Left ventricle myocardium inferior (tissue), 1 donor: ENCODE data around the gene NMUR1. TPM values are rescaled to one million over a fixed set of nuclear protein-coding genes. Genes with fewer than 3 reads are reported as not detected.

Experiments
- DNase-seq: peaks from one replicate; pipeline ENCODE4 v3.0.0-alpha.2; 2020
- H3K27ac ChIP-seq: fragments of 200-600 bp; replicated peaks from 2 replicates; pipeline ENCODE4 v1.8.0; 2021
- H3K27me3 ChIP-seq: fragments of 200-600 bp; 2 replicates; pipeline ENCODE4 v1.8.0; 2021; ENCODE audit warnings: low read depth
- H3K36me3 ChIP-seq: fragments of 200-600 bp; 2 replicates; pipeline ENCODE4 v1.8.0; 2021
- H3K4me1 ChIP-seq: fragments of 200-600 bp; 2 replicates; pipeline ENCODE4 v1.8.0; 2021
- H3K4me3 ChIP-seq: fragments of 200-600 bp; 2 replicates; pipeline ENCODE4 v1.8.0; 2021; ENCODE audit warnings: mild to moderate bottlenecking, moderate library complexity
- H3K9me3 ChIP-seq: fragments of 200-600 bp; replicated peaks from 2 replicates; pipeline ENCODE4 v1.8.0; 2021
- intact Hi-C: fragments of 100-400 bp; cut with micrococcal nuclease; formaldehyde crosslinking; loops from one replicate; pipeline ENCODE4 v1.11.0; 2022
- total RNA-seq: library from RNA; stranded (reverse); fragmentation: NEBNext Ultra II Directional; extraction: Animal tissue kit (Norgen Biotek cat#: 25700); gene quantifications from one replicate; pipeline ENCODE4 v1.2.1, GENCODE V29; 2021
- TF ChIP-seq, protein P1 (sequence below): fragments of 200-600 bp; IDR thresholded peaks from 2 replicates; pipeline ENCODE4 v1.8.0; 2021; ENCODE audit warnings: antibody characterized with exemption, mild to moderate bottlenecking, borderline replicate concordance
- donor health status: DM: no; HTN: yes; CAD: no; lungs with severe emphysema.

NMUR1 gene
- total RNA-seq, 1 donor from 2014 or later, result 0.41 TPM

DNA sequence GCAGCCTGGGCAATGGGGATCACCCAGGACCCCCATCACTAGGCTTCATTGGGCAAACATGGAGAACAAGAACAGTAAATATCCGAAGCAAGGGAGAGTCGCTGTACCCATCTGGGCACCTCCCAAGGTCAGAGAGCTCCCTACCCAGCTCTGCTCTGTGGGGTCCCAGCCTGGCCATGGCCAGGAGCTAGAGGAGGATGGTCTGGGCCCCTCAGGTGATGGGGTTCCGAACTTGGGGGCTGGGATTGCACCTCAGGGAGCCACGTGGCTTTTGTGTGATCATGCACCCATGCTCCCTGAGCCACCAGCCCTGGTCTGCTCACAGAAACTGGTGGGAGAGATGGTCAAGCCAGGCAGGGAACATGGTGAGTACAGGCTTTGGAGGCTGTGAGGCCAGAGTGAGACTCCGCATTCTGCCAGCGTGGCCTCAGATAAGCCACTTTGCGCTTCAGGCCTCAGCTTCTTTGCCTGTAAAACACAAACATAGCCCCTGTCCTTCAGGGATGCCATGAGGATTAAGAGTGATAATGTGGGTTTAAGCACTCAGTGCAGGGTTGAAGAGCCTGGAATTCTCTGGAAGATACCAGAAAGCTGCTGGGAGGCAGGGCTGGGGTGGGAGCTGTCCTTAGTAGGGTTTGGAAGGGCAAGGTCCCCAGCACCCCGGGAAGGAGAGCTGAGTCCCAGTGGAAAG is 3.0 kb upstream of the NMUR1 start:
- no peaks in the 10 kb centered on the region for H3K9me3 ChIP-seq
- no peak overlapping the region for H3K27ac ChIP-seq
- no peak overlapping the region for H3K4me3 ChIP-seq
- intact Hi-C loops, result no loop called here
- peaks cover 9% of the 10 kb centered on the region for H3K27me3 ChIP-seq
- TF ChIP-seq, protein P1, sequence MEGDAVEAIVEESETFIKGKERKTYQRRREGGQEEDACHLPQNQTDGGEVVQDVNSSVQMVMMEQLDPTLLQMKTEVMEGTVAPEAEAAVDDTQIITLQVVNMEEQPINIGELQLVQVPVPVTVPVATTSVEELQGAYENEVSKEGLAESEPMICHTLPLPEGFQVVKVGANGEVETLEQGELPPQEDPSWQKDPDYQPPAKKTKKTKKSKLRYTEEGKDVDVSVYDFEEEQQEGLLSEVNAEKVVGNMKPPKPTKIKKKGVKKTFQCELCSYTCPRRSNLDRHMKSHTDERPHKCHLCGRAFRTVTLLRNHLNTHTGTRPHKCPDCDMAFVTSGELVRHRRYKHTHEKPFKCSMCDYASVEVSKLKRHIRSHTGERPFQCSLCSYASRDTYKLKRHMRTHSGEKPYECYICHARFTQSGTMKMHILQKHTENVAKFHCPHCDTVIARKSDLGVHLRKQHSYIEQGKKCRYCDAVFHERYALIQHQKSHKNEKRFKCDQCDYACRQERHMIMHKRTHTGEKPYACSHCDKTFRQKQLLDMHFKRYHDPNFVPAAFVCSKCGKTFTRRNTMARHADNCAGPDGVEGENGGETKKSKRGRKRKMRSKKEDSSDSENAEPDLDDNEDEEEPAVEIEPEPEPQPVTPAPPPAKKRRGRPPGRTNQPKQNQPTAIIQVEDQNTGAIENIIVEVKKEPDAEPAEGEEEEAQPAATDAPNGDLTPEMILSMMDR, result no peak
- H3K4me1 ChIP-seq, result peaks cover 23% of the 10 kb centered on the region
- DNase-seq, result no peak
- no peaks in the 10 kb centered on the region for H3K36me3 ChIP-seq

DNA sequence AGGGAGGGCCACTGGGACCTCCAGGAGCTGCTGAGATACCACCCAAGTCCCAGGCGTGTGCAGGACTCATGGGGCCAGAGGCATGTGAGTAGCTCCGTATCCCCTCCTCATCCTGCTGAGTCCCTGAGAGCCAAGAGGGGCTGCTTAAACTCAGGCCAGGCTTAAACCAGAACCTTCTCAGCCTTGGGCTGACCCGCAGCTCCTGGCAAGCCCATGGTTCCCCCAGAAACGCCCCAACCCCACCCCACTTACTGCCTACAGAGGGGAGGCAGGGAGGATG is 2.5 kb upstream of the NMUR1 start:
- H3K9me3 ChIP-seq, result no peaks in the 10 kb centered on the region
- no peaks in the 10 kb centered on the region for H3K36me3 ChIP-seq
- intact Hi-C loops, result no loop called here
- H3K27me3 ChIP-seq, result peaks cover 9% of the 10 kb centered on the region
- no peak for DNase-seq
- no peak overlapping the region for H3K27ac ChIP-seq
- TF ChIP-seq, protein P1, result no peak
- H3K4me1 ChIP-seq, result peaks cover 23% of the 10 kb centered on the region
- no peak overlapping the region for H3K4me3 ChIP-seq

- Histone ChIP-seq H3K27ac (no peak overlapping the region), H3K36me3 (no peaks in the 10 kb centered on the region), H3K4me1 (peaks cover 23% of the 10 kb centered on the region), H3K9me3 (no peaks in the 10 kb centered on the region), H3K27me3 (peaks cover 9% of the 10 kb centered on the region), H3K4me3 (no peak overlapping the region)
- TF ChIP-seq, protein P1, result no peak
- intact Hi-C loops, result no loop called here
- DNase-seq, result no peak
Measured at GRCh38 chr2:231531883-231532755, 1.9 kb upstream of the NMUR1 start.

- DNase-seq, result no peak
Measured at GRCh38 chr2:231531466-231531865, 1.2 kb upstream of the NMUR1 start.

DNA sequence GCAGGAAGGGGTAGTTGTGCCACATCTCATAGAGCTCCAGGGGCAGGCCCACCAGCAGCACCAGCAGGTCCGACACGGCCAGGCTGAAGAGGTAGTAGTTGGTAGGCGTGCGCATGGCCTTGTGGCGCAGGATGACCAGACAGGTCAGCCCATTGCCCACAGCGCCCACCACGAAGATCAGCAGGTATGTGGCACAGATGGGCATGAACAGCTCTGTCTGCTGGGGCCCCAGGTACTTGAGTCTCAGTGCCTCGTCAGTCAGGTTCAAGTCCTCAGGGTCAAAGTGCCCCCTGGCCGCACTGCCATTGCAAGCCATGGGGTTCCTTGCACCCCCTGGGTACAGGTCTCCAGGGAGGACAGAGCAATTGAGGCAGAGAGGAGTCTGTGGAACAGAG is 1.6 kb downstream of the NMUR1 start:
- TF ChIP-seq, protein P1, result no peak

More at GRCh38 chr2:231531466-231531865, 1.2 kb upstream of the NMUR1 start:
- Histone ChIP-seq H3K9me3 (no peaks in the 10 kb centered on the region), H3K36me3 (no peaks in the 10 kb centered on the region), H3K4me3 (no peak overlapping the region), H3K4me1 (peaks cover 18% of the 10 kb centered on the region), H3K27ac (no peak overlapping the region), H3K27me3 (peaks cover 9% of the 10 kb centered on the region)
- TF ChIP-seq, protein P1, result no peak
- intact Hi-C loops, result no loop called here

More for the DNA sequence above, 1.6 kb downstream of the NMUR1 start:
- Histone ChIP-seq H3K9me3 (no peaks in the 10 kb centered on the region), H3K27ac (no peak overlapping the region), H3K4me1 (peaks cover 17% of the 10 kb centered on the region), H3K4me3 (no peak overlapping the region), H3K27me3 (peaks cover 9% of the 10 kb centered on the region), H3K36me3 (no peaks in the 10 kb centered on the region)
- intact Hi-C loops, result no loop called here
- no peak for DNase-seq
